Measurements from ENCODE around the gene NIT1. TPM values are rescaled to one million over a fixed set of nuclear protein-coding genes. Genes with fewer than 3 reads are reported as not detected.
A peak's percentile ranks its signal among the peaks of the same experiment; 100 is the strongest.

NIT1 gene
- polyA plus RNA-seq, 1 experiment, result 19.2 TPM

DNA sequence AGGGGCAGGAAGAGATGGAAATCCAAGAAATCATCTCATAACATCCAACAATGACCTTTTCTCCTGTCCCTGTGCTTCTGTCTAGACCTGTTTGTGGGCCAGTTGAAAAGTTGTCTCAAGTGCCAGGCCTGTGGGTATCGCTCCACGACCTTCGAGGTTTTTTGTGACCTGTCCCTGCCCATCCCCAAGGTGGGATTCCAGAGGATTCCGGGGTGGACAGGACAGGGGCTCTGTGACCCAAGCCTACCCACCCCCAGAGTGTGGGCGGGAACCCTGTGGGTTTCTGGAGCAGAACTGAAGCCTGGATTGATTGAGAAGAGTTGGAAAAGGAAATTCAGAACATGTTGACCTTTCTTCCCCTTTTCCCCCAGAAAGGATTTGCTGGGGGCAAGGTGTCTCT, 45.9 kb downstream of the NIT1 start:
- Histone ChIP-seq H3K27me3 (ENCODE audit: control insufficient read depth, insufficient read depth, low read length) (no peaks in the 10 kb centered on the region), H3K9me3 (ENCODE audit: control insufficient read depth, insufficient read depth, low read length) (no peaks in the 10 kb centered on the region; the same call in 1 of the 2 replicates), H3K4me3 (ENCODE audit: low read depth, low read length) (no peak overlapping the region), H3K27ac (ENCODE audit: low read depth, low read length) (no peak overlapping the region)
- CTCF ChIA-PET, result interaction anchor here (0.8 to 2.6 kb wide), 2 partner anchors 30 to 62 kb away, joined by 4 to 18 read pairs; partner anchors contain the start of gene TOMM40L
- TF ChIP-seq, protein P1, sequence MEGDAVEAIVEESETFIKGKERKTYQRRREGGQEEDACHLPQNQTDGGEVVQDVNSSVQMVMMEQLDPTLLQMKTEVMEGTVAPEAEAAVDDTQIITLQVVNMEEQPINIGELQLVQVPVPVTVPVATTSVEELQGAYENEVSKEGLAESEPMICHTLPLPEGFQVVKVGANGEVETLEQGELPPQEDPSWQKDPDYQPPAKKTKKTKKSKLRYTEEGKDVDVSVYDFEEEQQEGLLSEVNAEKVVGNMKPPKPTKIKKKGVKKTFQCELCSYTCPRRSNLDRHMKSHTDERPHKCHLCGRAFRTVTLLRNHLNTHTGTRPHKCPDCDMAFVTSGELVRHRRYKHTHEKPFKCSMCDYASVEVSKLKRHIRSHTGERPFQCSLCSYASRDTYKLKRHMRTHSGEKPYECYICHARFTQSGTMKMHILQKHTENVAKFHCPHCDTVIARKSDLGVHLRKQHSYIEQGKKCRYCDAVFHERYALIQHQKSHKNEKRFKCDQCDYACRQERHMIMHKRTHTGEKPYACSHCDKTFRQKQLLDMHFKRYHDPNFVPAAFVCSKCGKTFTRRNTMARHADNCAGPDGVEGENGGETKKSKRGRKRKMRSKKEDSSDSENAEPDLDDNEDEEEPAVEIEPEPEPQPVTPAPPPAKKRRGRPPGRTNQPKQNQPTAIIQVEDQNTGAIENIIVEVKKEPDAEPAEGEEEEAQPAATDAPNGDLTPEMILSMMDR (IDR thresholded peaks at IDR 0.05; ENCODE audit: low read depth, low read length), result no peak
- no peak for DNase-seq (ENCODE audit: low read depth, low spot score)
- POLR2A ChIA-PET, result no interaction called here

DNA sequence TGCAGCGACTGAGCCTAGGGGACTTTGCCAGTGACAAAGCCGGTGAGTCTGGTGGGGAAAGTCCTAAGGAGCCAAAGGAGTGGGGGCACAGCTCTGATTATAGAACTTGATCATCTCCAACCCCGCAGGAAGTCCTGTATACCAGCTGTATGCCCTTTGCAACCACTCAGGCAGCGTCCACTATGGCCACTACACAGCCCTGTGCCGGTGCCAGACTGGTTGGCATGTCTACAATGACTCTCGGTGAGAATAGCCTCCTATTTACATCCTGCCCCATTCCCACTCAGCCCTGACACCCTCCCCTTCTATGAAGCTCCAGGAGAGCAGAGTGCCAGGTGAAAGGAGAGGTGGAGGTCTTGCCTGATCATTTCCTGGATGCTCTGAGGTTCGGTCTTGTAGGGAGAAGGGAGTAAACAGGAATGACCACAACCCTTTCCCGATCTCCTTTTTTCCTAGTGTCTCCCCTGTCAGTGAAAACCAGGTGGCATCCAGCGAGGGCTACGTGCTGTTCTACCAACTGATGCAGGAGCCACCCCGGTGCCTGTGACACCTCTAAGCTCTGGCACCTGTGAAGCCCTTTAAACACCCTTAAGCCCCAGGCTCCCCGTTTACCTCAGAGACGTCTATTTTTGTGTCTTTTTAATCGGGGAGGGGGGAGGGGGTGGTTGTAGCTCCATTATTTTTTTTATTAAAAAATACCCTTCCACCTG, 47.2 kb downstream of the NIT1 start:
- POLR2A ChIA-PET, result interaction anchor here (0.6 to 1.3 kb wide), 6 partner anchors 11 to 120 kb away, joined by 3 to 4 read pairs (median 3); partner anchors contain the start of genes ADAMTS4, NDUFS2 and USF1
- DNase-seq (ENCODE audit: low read depth, low spot score), result no peak
- H3K9me3 ChIP-seq (ENCODE audit: control insufficient read depth, insufficient read depth, low read length), result no peaks in the 10 kb centered on the region; the same call in 1 of the 2 replicates
- H3K4me3 ChIP-seq (ENCODE audit: low read depth, low read length), result peak overlapping the region; percentile 86; the same call in 1 of the 2 replicates
- H3K27me3 ChIP-seq (ENCODE audit: control insufficient read depth, insufficient read depth, low read length), result no peaks in the 10 kb centered on the region
- TF ChIP-seq, protein P1 (IDR thresholded peaks at IDR 0.05; ENCODE audit: low read depth, low read length), result no peak
- H3K27ac ChIP-seq (ENCODE audit: low read depth, low read length), result peak overlapping the region; percentile 93
- CTCF ChIA-PET, result interaction anchor here (0.6 to 2.6 kb wide), 19 partner anchors 8 to 219 kb away, joined by 3 to 24 read pairs (median 5); partner anchors contain the start of genes APOA2, KLHDC9, TOMM40L and UFC1

DNA sequence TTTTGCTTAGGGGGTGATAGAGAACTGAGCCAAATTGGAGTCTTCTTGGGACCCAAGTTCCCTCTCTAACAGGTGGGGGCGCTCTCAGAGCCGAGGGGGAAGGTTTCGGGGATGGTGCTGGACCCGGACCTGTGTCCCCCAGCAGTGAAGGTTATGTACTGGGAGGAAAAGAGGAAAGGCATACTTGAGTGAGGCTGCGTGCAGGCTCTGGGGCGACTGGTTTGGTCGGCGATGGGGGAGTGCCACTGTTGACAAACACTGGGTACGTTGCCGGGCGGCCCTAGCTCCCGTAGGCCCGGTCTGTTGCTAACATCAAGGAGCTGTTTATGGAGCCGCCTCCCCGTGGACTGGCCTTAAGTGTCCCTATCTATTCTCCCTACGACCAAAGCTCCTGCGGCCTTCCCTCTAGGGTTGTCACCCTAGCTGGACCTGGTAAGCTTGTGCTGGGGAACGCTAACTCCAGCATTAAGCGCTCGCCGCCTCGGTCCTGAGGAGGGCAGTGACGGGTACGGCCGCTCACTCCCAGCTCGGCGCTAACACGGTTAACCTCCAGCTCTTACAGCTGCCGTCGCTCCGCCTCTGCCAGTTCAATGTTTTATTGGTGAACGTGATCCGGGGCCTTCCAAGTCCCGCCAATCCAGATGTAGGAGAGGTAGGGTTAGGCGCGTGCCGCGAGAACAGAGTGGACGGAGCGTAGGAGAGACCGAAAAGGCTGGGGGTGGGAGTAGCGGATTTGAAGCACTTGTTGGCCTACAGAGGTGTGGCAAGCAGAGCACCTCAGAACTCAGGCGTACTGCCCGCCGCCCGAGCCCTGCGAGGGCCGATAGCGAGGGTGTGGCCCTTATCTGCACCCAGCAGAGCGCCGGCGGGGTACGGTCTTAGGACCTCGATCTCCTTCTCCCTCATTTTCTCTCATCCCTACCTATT, 48.1 kb downstream of the NIT1 start, which contains the start of gene PPOX:
TSS of gene PPOX (plus strand) at position 685 of the 927 bp plus-strand sequence. CDS start 422 bp downstream, outside the sequence.
- POLR2A ChIA-PET, result interaction anchor here (0.6 to 1.3 kb wide), 9 partner anchors 10 to 120 kb away, joined by 3 to 5 read pairs (median 3); partner anchors contain the start of genes ADAMTS4, DEDD, NDUFS2 and NIT1

DNA sequence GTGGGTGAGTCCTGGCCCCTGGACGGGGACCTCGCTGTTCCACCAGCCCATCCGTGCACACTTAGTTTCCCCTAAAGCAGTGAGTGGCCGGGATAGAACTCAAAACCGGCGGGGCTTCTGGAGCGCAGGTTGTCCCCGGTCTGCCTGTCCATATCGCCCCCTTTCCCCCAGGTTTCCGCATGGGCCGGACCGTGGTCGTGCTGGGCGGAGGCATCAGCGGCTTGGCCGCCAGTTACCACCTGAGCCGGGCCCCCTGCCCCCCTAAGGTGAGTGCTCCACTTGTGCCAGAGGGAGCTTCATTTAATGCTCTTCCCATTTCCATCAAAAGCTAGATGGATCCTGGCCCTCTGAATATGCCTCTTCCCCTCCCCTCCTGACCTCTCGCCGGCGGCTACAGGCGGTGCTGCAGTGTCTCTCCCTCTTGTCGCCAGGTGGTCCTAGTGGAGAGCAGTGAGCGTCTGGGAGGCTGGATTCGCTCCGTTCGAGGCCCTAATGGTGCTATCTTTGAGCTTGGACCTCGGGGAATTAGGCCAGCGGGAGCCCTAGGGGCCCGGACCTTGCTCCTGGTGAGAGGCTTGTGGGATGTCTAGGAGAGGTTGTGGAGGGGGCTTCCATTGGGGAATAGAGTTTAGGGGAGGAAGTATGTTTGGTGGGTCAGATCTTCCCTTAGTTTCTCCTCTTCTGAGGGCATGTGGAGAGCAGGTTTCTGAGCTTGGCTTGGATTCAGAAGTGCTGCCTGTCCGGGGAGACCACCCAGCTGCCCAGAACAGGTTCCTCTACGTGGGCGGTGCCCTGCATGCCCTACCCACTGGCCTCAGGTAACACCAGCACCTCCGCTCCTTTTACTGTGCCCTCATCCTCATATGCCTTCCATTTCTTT, 49.0 kb downstream of the NIT1 start:
- POLR2A ChIA-PET, result interaction anchor here (0.9 to 1.3 kb wide), 4 partner anchors 13 to 49 kb away, joined by 3 to 5 read pairs (median 4); partner anchors contain the start of genes DEDD, NIT1, PFDN2 and UFC1
- peak overlapping the region; percentile 93 for H3K27ac ChIP-seq (ENCODE audit: low read depth, low read length)
- H3K27me3 ChIP-seq (ENCODE audit: control insufficient read depth, insufficient read depth, low read length), result no peaks in the 10 kb centered on the region
- H3K4me3 ChIP-seq (ENCODE audit: low read depth, low read length), result peak overlapping the region; percentile 86
- DNase-seq (ENCODE audit: low read depth, low spot score), result no peak
- CTCF ChIA-PET, result interaction anchor here (1.0 to 2.6 kb wide), 12 partner anchors 12 to 215 kb away, joined by 3 to 24 read pairs (median 6); partner anchors contain the start of genes DEDD, KLHDC9, TOMM40L and UFC1
- H3K9me3 ChIP-seq (ENCODE audit: control insufficient read depth, insufficient read depth, low read length), result no peaks in the 10 kb centered on the region; the same call in 1 of the 2 replicates
- TF ChIP-seq, protein P1 (IDR thresholded peaks at IDR 0.05; ENCODE audit: low read depth, low read length), result no peak

More for the DNA sequence above, 48.1 kb downstream of the NIT1 start, which contains the start of gene PPOX:
- H3K27me3 ChIP-seq (ENCODE audit: control insufficient read depth, insufficient read depth, low read length), result no peaks in the 10 kb centered on the region
- CTCF ChIA-PET, result interaction anchor here (0.6 to 2.6 kb wide), 23 partner anchors 9 to 289 kb away, joined by 3 to 24 read pairs (median 5); partner anchors contain the start of genes APOA2, DEDD, KLHDC9 and TOMM40L
- TF ChIP-seq, protein P1 (IDR thresholded peaks at IDR 0.05; ENCODE audit: low read depth, low read length), result peak; percentile 55
- peak; percentile 93 for DNase-seq (ENCODE audit: low read depth, low spot score)
- peak within 1 kb of the TSS; percentile 86 for H3K4me3 ChIP-seq (ENCODE audit: low read depth, low read length)
- H3K27ac ChIP-seq (ENCODE audit: low read depth, low read length), result peak within 1 kb of the TSS; percentile 93
- H3K9me3 ChIP-seq (ENCODE audit: control insufficient read depth, insufficient read depth, low read length), result no peaks in the 10 kb centered on the region; the same call in 1 of the 2 replicates
